Endothelial cell (in vitro differentiated cells): ENCODE measurements around the gene PHKB. TPM values are rescaled to one million over a fixed set of nuclear protein-coding genes. Genes with fewer than 3 reads are reported as not detected.
"Not testable (repeated sequence)": the region's sequence is repeated elsewhere in the genome, so short reads cannot be mapped to it uniquely, and the experiment has no call there.

Experiments used
- DNase-seq: peaks from one replicate; pipeline ENCODE4 v3.0.0; 2021; ENCODE audit warnings: low spot score
- H3K27ac Mint-ChIP-seq: one replicate; pipeline ENCODE4 v1.8.0; 2021; ENCODE audit warnings: mixed read lengths, inconsistent platforms; ENCODE audit not compliant: unreplicated experiment
- H3K27me3 Mint-ChIP-seq: one replicate; pipeline ENCODE4 v1.8.0; 2021; ENCODE audit warnings: mild to moderate bottlenecking, moderate library complexity, mixed read lengths, inconsistent platforms; ENCODE audit not compliant: unreplicated experiment
- H3K36me3 Mint-ChIP-seq: one replicate; pipeline ENCODE4 v1.8.0; 2021; ENCODE audit warnings: mild to moderate bottlenecking, low read depth, mixed read lengths, inconsistent platforms; ENCODE audit not compliant: unreplicated experiment
- H3K4me1 Mint-ChIP-seq: one replicate; pipeline ENCODE4 v1.8.0; 2021; ENCODE audit warnings: mild to moderate bottlenecking, mixed read lengths, inconsistent platforms; ENCODE audit not compliant: unreplicated experiment
- H3K4me3 Mint-ChIP-seq: one replicate; pipeline ENCODE4 v1.8.0; 2021; ENCODE audit warnings: mild to moderate bottlenecking, mixed read lengths, inconsistent platforms; ENCODE audit not compliant: unreplicated experiment
- H3K9me3 Mint-ChIP-seq: one replicate; pipeline ENCODE4 v1.8.0; 2021; ENCODE audit warnings: mixed read lengths, inconsistent platforms; ENCODE audit not compliant: unreplicated experiment
- total RNA-seq: library from RNA; stranded (reverse); fragmentation: NEBNext Ultra II Directional; extraction: Animal tissue kit (Norgen Biotek cat#: 25700); gene quantifications from one replicate; pipeline ENCODE4 v1.2.1, GENCODE V29; 2021; ENCODE audit not compliant: unreplicated experiment
- TF ChIP-seq, protein P1 (sequence below): fragments of 200-600 bp; sonication (generic); IDR thresholded peaks from one replicate; pipeline ENCODE4 v1.5.0; 2021; ENCODE audit warnings: antibody characterized with exemption; ENCODE audit not compliant: unreplicated experiment

PHKB gene
- total RNA-seq, 1 donor from 2014 or later: 125 TPM

DNA sequence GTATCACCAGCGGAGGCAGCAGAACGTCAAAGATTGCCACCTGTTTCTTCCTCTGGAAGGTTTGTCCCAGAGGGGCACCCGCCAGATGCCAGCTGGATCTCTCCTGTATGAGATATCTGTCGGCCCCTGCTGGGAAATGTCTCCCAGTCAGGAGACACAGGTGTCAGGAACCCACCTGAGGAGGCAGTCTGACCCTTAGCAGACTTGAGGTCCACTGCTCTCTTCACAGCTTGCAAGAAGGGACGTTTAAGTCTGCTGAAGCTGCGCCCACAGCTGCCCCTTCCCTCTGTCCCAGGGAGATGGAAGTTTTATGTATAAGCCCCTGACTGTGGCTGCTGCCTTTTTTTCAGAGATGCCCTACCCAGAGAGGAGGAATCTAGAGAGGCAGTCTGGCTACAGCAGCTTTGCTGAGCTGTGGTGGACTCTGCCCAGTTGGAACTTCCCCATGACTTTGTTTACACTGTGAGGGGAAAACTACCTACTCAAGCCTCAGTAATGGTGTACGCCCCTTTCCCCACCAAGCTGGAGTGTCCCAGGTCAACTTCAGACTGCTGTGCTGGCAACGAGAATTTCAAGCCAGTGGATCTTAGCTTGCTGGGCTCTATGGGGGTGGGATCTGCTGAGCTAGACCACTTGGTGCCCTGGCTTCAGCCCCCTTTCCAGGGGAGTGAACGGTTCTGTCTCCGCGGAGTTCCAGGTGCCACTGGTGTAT, 92.9 kb downstream of the PHKB start:
- no peak for DNase-seq
- Mint-ChIP-seq H3K4me1 (no peaks in the 10 kb centered on the region), H3K9me3 (peaks cover 5% of the 10 kb centered on the region), H3K36me3 (peaks cover 66% of the 10 kb centered on the region), H3K27me3 (peaks cover 3% of the 10 kb centered on the region), H3K4me3 (no peak overlapping the region), H3K27ac (no peak overlapping the region)
- TF ChIP-seq, protein P1, sequence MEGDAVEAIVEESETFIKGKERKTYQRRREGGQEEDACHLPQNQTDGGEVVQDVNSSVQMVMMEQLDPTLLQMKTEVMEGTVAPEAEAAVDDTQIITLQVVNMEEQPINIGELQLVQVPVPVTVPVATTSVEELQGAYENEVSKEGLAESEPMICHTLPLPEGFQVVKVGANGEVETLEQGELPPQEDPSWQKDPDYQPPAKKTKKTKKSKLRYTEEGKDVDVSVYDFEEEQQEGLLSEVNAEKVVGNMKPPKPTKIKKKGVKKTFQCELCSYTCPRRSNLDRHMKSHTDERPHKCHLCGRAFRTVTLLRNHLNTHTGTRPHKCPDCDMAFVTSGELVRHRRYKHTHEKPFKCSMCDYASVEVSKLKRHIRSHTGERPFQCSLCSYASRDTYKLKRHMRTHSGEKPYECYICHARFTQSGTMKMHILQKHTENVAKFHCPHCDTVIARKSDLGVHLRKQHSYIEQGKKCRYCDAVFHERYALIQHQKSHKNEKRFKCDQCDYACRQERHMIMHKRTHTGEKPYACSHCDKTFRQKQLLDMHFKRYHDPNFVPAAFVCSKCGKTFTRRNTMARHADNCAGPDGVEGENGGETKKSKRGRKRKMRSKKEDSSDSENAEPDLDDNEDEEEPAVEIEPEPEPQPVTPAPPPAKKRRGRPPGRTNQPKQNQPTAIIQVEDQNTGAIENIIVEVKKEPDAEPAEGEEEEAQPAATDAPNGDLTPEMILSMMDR: no peak

DNA sequence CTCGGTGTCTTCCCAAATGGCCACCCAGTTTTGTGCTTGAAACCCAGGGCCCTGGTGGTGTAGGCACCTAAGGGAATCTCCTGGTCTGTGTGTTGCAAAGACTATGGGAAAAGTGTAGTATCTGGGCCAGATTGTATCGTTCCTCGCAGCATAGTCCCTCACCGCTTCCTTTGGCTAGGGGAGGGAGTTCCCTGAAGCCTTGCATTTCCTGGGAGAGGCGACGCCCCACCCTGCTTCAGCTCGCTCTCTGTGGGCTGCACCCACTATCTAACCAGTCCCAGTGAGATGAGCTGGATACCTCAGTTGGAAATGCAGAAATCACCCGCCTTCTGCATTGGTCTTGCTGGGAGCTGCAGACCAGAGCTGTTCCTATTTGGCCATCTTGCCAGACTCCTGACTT, 93.5 kb downstream of the PHKB start:
- not testable (repeated sequence) for H3K9me3 Mint-ChIP-seq, H3K27me3 Mint-ChIP-seq
- H3K36me3 Mint-ChIP-seq: peaks cover 60% of the 10 kb centered on the region

DNA sequence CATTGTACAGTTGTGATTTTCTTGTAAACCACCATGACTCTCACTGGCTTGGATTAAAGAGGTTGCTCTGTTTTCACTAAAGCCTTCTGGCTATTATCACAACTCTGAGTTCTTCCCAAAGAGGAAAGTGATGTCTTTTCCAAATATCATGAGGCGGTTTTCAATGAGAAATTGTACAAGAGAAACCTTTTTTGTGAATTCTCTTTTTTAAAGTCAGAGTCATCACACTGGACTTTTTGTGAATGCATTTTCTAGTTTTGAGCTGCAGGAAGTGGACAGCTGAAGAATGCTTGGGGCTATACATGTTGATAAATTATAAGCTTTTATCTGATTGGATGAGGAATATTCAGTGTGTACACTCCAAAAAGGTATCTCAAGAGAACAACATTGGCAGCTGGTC, 100.2 kb downstream of the PHKB start:
- Mint-ChIP-seq H3K9me3 (no peaks in the 10 kb centered on the region), H3K27ac (no peak overlapping the region), H3K27me3 (no peaks in the 10 kb centered on the region), H3K4me3 (no peak overlapping the region), H3K36me3 (peaks cover 28% of the 10 kb centered on the region), H3K4me1 (no peaks in the 10 kb centered on the region)
- TF ChIP-seq, protein P1: no peak
- DNase-seq: no peak

More for the DNA sequence above, 93.5 kb downstream of the PHKB start:
- H3K27ac Mint-ChIP-seq, DNase-seq, H3K4me1 Mint-ChIP-seq, H3K4me3 Mint-ChIP-seq: not testable (repeated sequence)

GRCh38 chr16:47562366-47562765, 101.2 kb downstream of the PHKB start:
- TF ChIP-seq, protein P1: no peak
- Mint-ChIP-seq H3K4me3 (no peak overlapping the region), H3K27me3 (no peaks in the 10 kb centered on the region), H3K4me1 (no peaks in the 10 kb centered on the region), H3K27ac (no peak overlapping the region), H3K9me3 (no peaks in the 10 kb centered on the region), H3K36me3 (peaks cover 37% of the 10 kb centered on the region)
- DNase-seq: no peak

GRCh38 chr16:47565454-47565853, 104.3 kb downstream of the PHKB start:
- H3K27me3 Mint-ChIP-seq: no peaks in the 10 kb centered on the region
- no peaks in the 10 kb centered on the region for H3K9me3 Mint-ChIP-seq
- no peak overlapping the region for H3K4me3 Mint-ChIP-seq
- H3K36me3 Mint-ChIP-seq: peaks cover 37% of the 10 kb centered on the region
- no peak for DNase-seq
- no peak overlapping the region for H3K27ac Mint-ChIP-seq
- H3K4me1 Mint-ChIP-seq: no peaks in the 10 kb centered on the region
- TF ChIP-seq, protein P1: no peak
